SK-N-MC (cell line): ENCODE data around the gene CIB4.
"Not testable (repeated sequence)": the region's sequence is repeated elsewhere in the genome, so short reads cannot be mapped to it uniquely, and the experiment has no call there.

Experiments
- DNase-seq: peaks from one replicate; pipeline ENCODE4 v3.0.0-alpha.2; 2011; ENCODE audit warnings: low read depth, low spot score
- H3K27ac ChIP-seq: fragments of 200-600 bp; sonication (generic); 2 replicates; pipeline ENCODE4 v1.5.1; 2016; ENCODE audit warnings: mixed run types
- H3K36me3 ChIP-seq: fragments of 200-600 bp; sonication (generic); 2 replicates; pipeline ENCODE4 v1.6.1; 2017; ENCODE audit warnings: antibody characterized with exemption, low read length, mixed read lengths; ENCODE audit not compliant: insufficient read depth
- H3K4me3 ChIP-seq: fragments of 200-600 bp; sonication (generic); 2 replicates; pipeline ENCODE4 v1.5.1; 2016
- H3K9ac ChIP-seq: fragments of 200-600 bp; sonication (generic); 2 replicates; pipeline ENCODE4 v1.8.0; 2017; ENCODE audit warnings: mixed run types, mixed read lengths; ENCODE audit not compliant: insufficient read length
- H3K9me3 ChIP-seq: fragments of 200-600 bp; sonication (generic); 2 replicates; pipeline ENCODE4 v1.6.1; 2017; ENCODE audit warnings: low read depth, mild to moderate bottlenecking, antibody characterized with exemption, low read length, moderate library complexity, mixed read lengths
- EZH2 ChIP-seq: fragments of 200-600 bp; sonication (generic); IDR thresholded peaks from one replicate; pipeline ENCODE4 v1.6.1; 2017; ENCODE audit warnings: antibody characterized with exemption
- FOXP2 ChIP-seq: optimal IDR thresholded peaks from 2 replicates; pipeline ENCODE3; 2011; ENCODE audit warnings: mild to moderate bottlenecking, moderate library complexity; ENCODE audit not compliant: insufficient read depth; ENCODE audit errors: extremely low read length, control extremely low read depth
- POLR2AphosphoS5 ChIP-seq: IDR thresholded peaks from 2 replicates; pipeline ENCODE4 v1.6.1; 2012; ENCODE audit warnings: mild to moderate bottlenecking, low read depth, low read length, borderline replicate concordance

CIB4 gene

DNA sequence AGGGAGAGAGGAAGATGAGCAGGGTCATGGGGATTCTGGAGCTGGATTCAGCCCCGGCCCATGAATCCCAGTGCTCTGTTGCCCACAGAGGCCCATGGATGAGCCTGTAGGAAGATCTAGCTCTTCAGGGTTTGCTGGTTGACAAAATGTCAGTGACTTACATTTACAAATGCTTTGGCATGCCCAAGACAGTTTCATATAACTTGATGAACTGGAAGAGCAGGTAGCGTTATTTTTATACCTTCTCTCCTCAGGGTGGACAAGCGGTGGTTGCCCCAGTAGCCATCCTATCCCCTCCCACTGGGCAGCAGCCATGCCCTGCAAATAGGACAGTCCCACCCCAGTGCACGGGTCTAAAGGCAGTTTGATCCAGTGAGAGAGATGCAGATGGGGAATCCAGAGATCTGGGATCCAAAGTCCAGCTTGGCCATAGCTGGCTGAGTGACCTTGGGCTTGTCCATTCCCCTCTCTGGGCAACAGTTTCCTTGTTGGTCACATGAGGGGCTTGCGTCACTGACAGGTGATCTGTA lies 29.8 kb upstream of the CIB4 start:
- DNase-seq = no peak
- Histone ChIP-seq H3K4me3 (no peak overlapping the region), H3K27ac (peak overlapping the region; percentile 94), H3K9ac (no peak overlapping the region), H3K36me3 (no peaks in the 10 kb centered on the region), H3K9me3 (no peaks in the 10 kb centered on the region)
- no peak for TF ChIP-seq EZH2
- no peak for TF ChIP-seq POLR2AphosphoS5
- TF ChIP-seq FOXP2 = no peak

DNA sequence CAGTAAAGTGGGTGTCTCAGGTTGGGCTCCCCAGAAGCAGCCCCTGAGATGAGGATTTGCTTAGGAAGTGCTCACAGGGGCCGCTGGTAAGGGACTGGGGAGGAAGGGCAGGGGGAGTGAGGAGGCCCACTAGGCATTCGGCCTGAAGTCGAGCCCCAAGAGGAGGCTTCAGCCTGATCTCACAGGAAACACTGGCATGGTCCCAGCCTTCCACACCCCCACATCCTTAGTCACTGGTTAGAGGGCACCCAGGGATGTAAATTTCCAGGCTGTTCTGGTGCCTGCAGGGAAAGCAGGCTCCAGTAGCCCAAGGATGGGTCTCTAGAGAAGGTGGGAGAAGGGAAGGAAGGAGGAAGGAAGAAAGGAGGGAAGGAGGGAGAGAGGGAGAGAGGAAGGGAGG lies 29.0 kb upstream of the CIB4 start:
- no peak for TF ChIP-seq EZH2
- no peak for TF ChIP-seq FOXP2
- TF ChIP-seq POLR2AphosphoS5 = no peak
- peak overlapping the region; percentile 94 for H3K27ac ChIP-seq

DNA sequence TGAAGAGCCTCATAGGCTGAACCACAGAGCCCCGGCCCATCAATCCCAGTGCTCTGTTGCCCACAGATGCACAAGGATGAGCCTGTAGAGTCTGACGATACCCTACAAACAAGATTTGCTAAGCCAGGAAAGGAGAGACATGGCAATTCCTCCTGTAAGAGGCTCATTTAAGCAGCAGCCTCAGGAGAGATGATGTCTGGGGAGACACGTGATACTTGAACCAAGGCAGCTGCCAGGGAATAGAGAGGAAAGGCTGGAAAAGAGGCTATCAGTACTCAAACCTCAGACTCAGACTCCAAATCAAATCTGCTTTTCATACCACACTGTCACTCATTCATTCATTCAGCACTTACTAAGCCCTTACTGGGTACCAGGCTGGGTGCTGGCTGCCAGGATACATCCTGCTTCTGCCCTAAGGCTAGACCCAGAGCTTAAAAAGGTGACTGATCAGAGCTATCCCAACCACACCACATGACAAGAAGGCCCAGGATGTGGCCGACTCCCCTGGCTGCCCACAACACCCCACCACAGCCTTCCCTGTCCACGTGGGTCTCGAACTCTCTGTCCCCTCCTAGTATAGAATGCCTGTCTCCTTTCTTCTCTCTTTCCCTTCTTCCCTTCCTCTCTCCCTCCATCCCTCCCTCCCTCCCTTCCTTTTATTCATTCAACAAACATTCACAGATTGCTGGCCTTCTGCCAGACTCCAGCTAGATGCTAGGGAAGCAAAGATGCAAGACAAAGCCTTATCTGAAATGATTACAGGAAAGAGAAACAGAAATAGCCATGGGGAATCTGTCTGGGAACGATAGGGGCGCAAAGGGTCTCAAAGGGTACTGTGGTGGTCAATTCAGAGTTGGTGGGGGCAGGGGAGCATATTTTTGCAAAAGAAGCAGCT lies 27.9 kb upstream of the CIB4 start:
- DNase-seq = no peak
- no peak for TF ChIP-seq EZH2
- TF ChIP-seq FOXP2 = no peak
- no peak for TF ChIP-seq POLR2AphosphoS5
- Histone ChIP-seq H3K36me3 (no peaks in the 10 kb centered on the region), H3K27ac (peak overlapping the region; percentile 94), H3K9me3 (no peaks in the 10 kb centered on the region), H3K4me3 (no peak overlapping the region), H3K9ac (no peak overlapping the region)

More for the DNA sequence above, 29.0 kb upstream of the CIB4 start:
- peak; percentile 68 for DNase-seq
- no peaks in the 10 kb centered on the region for H3K36me3 ChIP-seq
- no peaks in the 10 kb centered on the region for H3K9me3 ChIP-seq
- peak overlapping the region; percentile 43 for H3K4me3 ChIP-seq
- peak overlapping the region; percentile 1 for H3K9ac ChIP-seq

DNA sequence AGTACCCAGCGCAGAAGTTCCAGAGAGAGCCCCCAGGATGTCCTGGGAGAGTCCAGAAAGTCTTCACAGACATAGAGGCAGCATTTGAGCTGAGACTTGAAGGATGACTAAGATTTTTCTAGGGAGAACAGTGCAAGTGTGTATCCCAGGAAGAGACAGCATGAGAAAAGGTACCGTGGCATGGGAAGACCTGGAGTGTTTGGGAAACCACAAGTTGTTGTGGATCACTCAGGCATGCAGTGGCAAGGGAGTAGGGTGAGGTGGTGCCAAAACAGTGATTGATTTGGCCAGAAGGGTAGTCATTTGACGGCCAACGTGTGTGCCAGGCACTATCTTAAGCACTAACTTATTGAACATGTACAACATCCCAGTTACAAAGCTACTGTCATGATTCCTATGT lies 26.9 kb upstream of the CIB4 start:
- no peaks in the 10 kb centered on the region for H3K9me3 ChIP-seq
- H3K27ac ChIP-seq = peak overlapping the region; percentile 30
- H3K36me3 ChIP-seq = no peaks in the 10 kb centered on the region
- no peak overlapping the region for H3K4me3 ChIP-seq
- TF ChIP-seq EZH2 = no peak
- no peak for TF ChIP-seq FOXP2
- no peak for TF ChIP-seq POLR2AphosphoS5
- no peak overlapping the region for H3K9ac ChIP-seq
- no peak for DNase-seq

DNA sequence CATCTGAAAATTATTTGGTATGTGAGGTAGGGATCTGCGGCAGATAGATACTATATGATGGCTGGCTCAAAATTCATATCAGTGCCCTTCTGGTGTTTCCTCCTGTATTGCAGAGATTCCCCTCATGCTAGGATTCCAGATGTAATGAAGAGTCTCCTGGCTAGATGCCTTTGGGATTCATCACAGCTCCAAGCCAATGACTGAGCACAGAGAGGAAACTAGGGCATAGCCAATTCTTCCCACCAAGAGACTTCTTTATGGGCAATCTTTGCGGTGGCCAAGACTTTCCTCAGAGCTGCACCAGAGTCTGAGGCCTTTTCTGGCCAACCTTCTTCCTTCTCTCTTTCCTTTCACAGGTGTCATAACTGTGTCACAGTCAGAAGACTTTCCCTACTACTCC lies 25.5 kb upstream of the CIB4 start:
- no peak for DNase-seq
- no peaks in the 10 kb centered on the region for H3K36me3 ChIP-seq
- H3K9ac ChIP-seq = no peak overlapping the region
- H3K9me3 ChIP-seq = no peaks in the 10 kb centered on the region
- H3K27ac ChIP-seq = no peak overlapping the region
- no peak overlapping the region for H3K4me3 ChIP-seq
- TF ChIP-seq FOXP2 (no peak), POLR2AphosphoS5 (no peak), EZH2 (no peak)

DNA sequence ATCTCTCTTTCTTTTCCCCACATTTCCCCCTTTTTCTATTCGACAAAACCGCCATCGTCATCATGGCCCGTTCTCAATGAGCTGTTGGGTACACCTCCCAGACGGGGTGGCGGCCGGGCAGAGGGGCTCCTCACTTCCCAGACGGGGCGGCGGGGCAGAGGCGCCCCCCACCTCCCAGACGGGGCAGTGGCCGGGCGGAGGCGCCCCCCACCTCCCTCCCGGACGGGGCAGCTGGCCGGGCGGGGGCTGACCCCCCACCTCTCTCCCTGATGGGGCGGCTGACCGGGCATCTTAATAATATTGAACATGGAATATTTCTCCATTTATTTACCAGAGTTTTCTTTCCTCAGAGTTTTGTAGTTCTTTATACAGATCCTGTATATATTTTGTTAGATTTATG lies 24.1 kb upstream of the CIB4 start:
- H3K4me3 ChIP-seq, H3K9me3 ChIP-seq, H3K27ac ChIP-seq, DNase-seq, H3K9ac ChIP-seq, H3K36me3 ChIP-seq: not testable (repeated sequence)

DNA sequence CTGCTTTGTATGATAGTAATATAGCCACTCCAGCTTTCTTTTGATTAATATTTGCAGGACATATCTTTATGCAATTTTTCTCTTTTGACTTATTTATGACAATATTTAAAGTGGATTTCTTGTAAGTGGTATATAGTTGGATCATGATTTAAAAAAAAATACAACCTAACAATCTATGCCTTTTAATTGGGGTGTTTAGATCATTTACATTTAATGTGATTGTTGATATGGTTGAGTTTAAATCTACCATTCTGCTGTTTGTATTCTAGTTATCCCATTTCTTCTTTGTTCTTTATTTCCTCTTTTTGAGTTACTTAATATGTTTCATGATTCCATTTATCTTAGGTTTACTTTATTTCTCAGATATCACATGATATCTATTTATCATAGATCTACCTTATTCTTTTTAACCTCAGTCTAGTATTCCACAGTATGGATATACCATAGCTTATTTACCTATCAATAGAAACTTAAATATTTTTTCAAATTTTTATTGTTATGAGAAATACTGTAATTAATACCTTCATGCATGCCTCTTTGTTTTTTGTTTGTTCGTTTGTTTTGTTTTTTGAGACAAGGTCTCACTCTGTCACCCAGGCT lies 19.3 kb upstream of the CIB4 start:
- no peaks in the 10 kb centered on the region for H3K36me3 ChIP-seq
- no peaks in the 10 kb centered on the region for H3K9me3 ChIP-seq
- no peak overlapping the region for H3K9ac ChIP-seq
- no peak for DNase-seq
- TF ChIP-seq FOXP2 = no peak
- TF ChIP-seq POLR2AphosphoS5 = no peak
- no peak for TF ChIP-seq EZH2
- H3K27ac ChIP-seq = no peak overlapping the region
- no peak overlapping the region for H3K4me3 ChIP-seq

DNA sequence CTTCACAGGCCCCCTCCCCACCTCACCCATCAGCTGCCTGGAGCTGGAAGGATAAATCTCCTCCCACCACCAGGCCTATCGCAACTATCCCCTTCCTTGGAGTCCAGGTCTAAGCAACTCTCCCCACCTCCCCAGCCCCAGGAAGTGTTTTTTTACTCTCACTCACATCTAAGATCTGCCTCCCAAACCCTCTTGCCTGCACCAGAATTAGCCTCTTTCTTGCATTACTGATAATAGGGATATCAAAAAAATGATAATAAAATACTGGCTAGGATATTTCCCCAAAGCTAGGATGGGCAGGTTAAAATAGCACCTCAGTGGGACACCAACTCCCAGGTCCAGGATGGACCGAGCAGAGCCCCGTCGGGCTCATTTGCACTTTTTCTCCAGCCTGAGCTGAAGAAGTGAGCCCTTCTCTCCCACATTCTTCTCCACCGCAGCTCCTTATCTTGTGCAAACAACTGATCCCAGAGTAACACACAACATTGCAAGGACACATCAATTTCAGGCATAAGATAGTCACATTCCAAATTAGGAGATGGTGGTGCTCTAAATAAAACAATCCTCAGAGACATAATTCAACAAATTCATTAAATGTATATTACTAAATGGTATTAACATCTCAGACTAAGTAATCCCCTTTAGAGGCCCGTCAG lies 17.7 kb upstream of the CIB4 start:
- H3K9ac ChIP-seq = no peak overlapping the region
- H3K36me3 ChIP-seq = no peaks in the 10 kb centered on the region
- no peak for DNase-seq
- H3K9me3 ChIP-seq = no peaks in the 10 kb centered on the region
- no peak overlapping the region for H3K27ac ChIP-seq
- no peak overlapping the region for H3K4me3 ChIP-seq
- no peak for TF ChIP-seq FOXP2
- no peak for TF ChIP-seq EZH2
- TF ChIP-seq POLR2AphosphoS5 = no peak
